Activated B cell treated with CpG ODN at 0.5 μM for 24 hours (primary cell): ENCODE data around the gene MICALL2. TPM values are rescaled to one million over a fixed set of nuclear protein-coding genes. Genes with fewer than 3 reads are reported as not detected.

Source experiments
- ATAC-seq: fragments of 200-7000 bp; cut with Tn5 transposase; one replicate; pipeline ENCODE4 v1.10.0; 2021; ENCODE audit warnings: low read depth, mild to moderate bottlenecking, moderate library complexity
- CTCF ChIA-PET: fragments of 350-600 bp; sonication (Branson Sonifier 250); formaldehyde crosslinking; loops from one replicate; lab custom pipeline; 2021; ENCODE audit warnings: antibody characterized with exemption; lab: Charles Lee
- POLR2A ChIA-PET: fragments of 350-600 bp; sonication (Branson Sonifier 250); formaldehyde crosslinking; loops from one replicate; lab custom pipeline; 2021; ENCODE audit warnings: antibody characterized with exemption; lab: Charles Lee
- DNase-seq: peaks from one replicate; pipeline ENCODE4 v3.0.0; 2022
- H3K27ac Mint-ChIP-seq: one replicate; pipeline ENCODE4 v1.8.0; 2020; ENCODE audit warnings: mixed read lengths
- H3K27me3 Mint-ChIP-seq: one replicate; pipeline ENCODE4 v1.8.0; 2021; ENCODE audit warnings: mixed read lengths
- H3K36me3 Mint-ChIP-seq: one replicate; pipeline ENCODE4 v1.8.0; 2021; ENCODE audit warnings: low read depth, mixed read lengths
- H3K4me1 Mint-ChIP-seq: one replicate; pipeline ENCODE4 v1.8.0; 2021; ENCODE audit warnings: mixed read lengths
- H3K4me3 Mint-ChIP-seq: one replicate; pipeline ENCODE4 v1.8.0; 2020; ENCODE audit warnings: mild to moderate bottlenecking, mixed read lengths
- H3K9me3 Mint-ChIP-seq: one replicate; pipeline ENCODE4 v1.8.0; 2020; ENCODE audit warnings: mixed read lengths
- intact Hi-C: fragments of 100-400 bp; cut with micrococcal nuclease; formaldehyde crosslinking; loops from one replicate; pipeline ENCODE4 v1.15.1; 2024
- total RNA-seq: library from RNA; stranded (reverse); gene quantifications from 2 replicates; pipeline ENCODE4 v1.2.3, GENCODE V29; 2022
- TF ChIP-seq, protein P1 (sequence below): fragments of 200-600 bp; IDR thresholded peaks from one replicate; pipeline ENCODE4 v1.8.0; 2022; ENCODE audit warnings: antibody characterized with exemption, mild to moderate bottlenecking

MICALL2 gene
- total RNA-seq, 1 donor from 2014 or later, result 0.55 TPM

- CTCF ChIA-PET, result no interaction called here
These were observed 66.7 kb downstream of the MICALL2 start for GRCh38 chr7:1392556-1392955.

DNA sequence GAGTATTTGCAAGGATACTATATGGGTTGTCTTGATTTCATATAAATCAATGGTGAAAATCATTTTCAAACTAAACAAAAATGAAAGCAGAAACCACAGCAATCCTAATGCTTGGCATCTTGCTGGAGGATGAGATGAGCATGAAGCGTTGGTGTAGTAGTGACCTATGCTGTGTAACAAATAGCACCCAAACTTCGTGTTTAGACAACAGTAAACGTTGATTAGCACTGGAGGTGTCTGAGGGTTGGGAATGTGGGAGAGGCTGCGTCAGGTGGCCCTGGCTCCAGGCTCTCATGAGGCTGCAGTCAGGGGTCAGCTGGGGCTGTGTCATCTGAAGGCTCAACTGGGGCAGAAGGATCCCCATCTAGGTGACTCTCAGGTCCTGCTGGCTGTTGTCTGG lies 67.8 kb downstream of the MICALL2 start:
- no peak overlapping the region for H3K27ac Mint-ChIP-seq
- H3K4me1 Mint-ChIP-seq, result no peaks in the 10 kb centered on the region
- no peak overlapping the region for H3K4me3 Mint-ChIP-seq
- CTCF ChIA-PET, result no interaction called here
- DNase-seq (no peak), ATAC-seq (no peak)
- H3K36me3 Mint-ChIP-seq, result no peaks in the 10 kb centered on the region
- TF ChIP-seq, protein P1, sequence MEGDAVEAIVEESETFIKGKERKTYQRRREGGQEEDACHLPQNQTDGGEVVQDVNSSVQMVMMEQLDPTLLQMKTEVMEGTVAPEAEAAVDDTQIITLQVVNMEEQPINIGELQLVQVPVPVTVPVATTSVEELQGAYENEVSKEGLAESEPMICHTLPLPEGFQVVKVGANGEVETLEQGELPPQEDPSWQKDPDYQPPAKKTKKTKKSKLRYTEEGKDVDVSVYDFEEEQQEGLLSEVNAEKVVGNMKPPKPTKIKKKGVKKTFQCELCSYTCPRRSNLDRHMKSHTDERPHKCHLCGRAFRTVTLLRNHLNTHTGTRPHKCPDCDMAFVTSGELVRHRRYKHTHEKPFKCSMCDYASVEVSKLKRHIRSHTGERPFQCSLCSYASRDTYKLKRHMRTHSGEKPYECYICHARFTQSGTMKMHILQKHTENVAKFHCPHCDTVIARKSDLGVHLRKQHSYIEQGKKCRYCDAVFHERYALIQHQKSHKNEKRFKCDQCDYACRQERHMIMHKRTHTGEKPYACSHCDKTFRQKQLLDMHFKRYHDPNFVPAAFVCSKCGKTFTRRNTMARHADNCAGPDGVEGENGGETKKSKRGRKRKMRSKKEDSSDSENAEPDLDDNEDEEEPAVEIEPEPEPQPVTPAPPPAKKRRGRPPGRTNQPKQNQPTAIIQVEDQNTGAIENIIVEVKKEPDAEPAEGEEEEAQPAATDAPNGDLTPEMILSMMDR, result no peak
- intact Hi-C loops, result no loop called here
- peaks cover 11% of the 10 kb centered on the region for H3K27me3 Mint-ChIP-seq
- POLR2A ChIA-PET, result no interaction called here
- H3K9me3 Mint-ChIP-seq, result peaks cover 11% of the 10 kb centered on the region

More at GRCh38 chr7:1392556-1392955, 66.7 kb downstream of the MICALL2 start:
- ATAC-seq, result no peak
- H3K27me3 Mint-ChIP-seq, result peaks cover 8% of the 10 kb centered on the region
- no peaks in the 10 kb centered on the region for H3K36me3 Mint-ChIP-seq
- H3K9me3 Mint-ChIP-seq, result peaks cover 11% of the 10 kb centered on the region
- TF ChIP-seq, protein P1, result no peak
- no peak for DNase-seq
- H3K27ac Mint-ChIP-seq, result no peak overlapping the region
- no peak overlapping the region for H3K4me3 Mint-ChIP-seq
- POLR2A ChIA-PET, result no interaction called here
- no peaks in the 10 kb centered on the region for H3K4me1 Mint-ChIP-seq
- intact Hi-C loops, result no loop called here

DNA sequence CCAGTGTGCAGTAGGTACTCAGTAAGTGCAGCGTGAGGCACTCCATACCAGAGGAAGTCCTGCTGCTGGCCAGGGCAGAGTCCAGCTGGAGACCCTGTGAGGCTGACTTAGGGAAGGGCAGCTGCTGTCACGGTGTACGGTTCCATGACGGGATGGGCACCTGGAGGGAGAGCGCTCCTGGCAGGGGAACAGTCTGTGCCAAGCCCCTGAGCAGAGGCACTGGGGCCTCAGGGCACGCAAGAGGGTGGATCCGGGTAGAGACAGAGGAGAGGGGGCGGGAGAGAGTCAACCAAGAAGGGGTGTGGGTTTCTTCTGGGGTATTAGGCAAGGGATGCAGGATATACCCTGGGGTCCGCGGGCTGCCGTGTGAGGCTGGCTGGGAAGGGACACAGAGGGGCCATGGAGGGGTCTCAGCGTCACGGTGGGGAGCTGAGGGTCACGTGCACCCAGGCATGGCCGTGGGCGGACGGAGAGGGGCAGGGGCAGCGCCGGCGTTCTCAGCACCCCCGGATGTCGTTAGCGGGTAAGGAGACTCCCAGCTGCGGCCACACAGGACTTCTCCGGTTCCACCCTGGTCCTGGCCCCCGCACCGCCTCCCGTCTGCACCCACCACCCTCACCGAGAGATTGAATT lies 70.5 kb downstream of the MICALL2 start:
- POLR2A ChIA-PET, result no interaction called here
- Mint-ChIP-seq H3K4me3 (no peak overlapping the region), H3K9me3 (peaks cover 11% of the 10 kb centered on the region), H3K4me1 (no peaks in the 10 kb centered on the region), H3K36me3 (no peaks in the 10 kb centered on the region), H3K27ac (no peak overlapping the region), H3K27me3 (peaks cover 20% of the 10 kb centered on the region)
- no peak for ATAC-seq
- intact Hi-C loops, result no loop called here
- CTCF ChIA-PET, result no interaction called here
- no peak for DNase-seq
- TF ChIP-seq, protein P1, result no peak

GRCh38 chr7:1388021-1388702 lies 71.1 kb downstream of the MICALL2 start:
- CTCF ChIA-PET, result no interaction called here
- Mint-ChIP-seq H3K27me3 (peaks cover 21% of the 10 kb centered on the region), H3K36me3 (no peaks in the 10 kb centered on the region), H3K4me3 (no peak overlapping the region), H3K9me3 (peaks cover 11% of the 10 kb centered on the region), H3K27ac (no peak overlapping the region), H3K4me1 (no peaks in the 10 kb centered on the region)
- DNase-seq (no peak), ATAC-seq (no peak)
- TF ChIP-seq, protein P1, result no peak
- POLR2A ChIA-PET, result no interaction called here
- intact Hi-C loops, result no loop called here

DNA sequence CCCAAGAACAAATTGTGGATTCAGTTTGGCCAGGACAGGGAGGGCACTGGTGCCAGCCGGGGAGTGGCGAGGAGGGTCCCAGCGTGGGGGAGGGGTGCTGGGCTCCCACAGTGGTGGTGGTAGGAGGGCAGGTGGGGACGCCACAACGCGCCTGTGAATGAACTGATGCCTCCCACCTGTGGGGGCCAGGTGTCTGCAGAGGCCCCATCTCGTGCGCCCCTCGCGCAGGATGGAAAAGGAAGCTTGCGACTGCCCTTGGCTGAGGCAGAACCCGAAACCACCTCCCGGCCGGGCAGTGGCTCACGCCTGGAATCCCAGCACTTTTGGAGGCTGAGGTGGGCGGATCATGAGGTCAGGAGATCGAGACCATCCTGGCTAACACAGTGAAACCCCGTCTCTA lies 72.0 kb downstream of the MICALL2 start:
- intact Hi-C loops, result no loop called here
- TF ChIP-seq, protein P1, result no peak
- H3K4me1 Mint-ChIP-seq, result no peaks in the 10 kb centered on the region
- H3K27ac Mint-ChIP-seq, result no peak overlapping the region
- H3K36me3 Mint-ChIP-seq, result no peaks in the 10 kb centered on the region
- H3K4me3 Mint-ChIP-seq, result no peak overlapping the region
- DNase-seq, result no peak
- peaks cover 10% of the 10 kb centered on the region for H3K9me3 Mint-ChIP-seq
- POLR2A ChIA-PET, result no interaction called here
- no peak for ATAC-seq
- CTCF ChIA-PET, result no interaction called here
- peaks cover 23% of the 10 kb centered on the region for H3K27me3 Mint-ChIP-seq
